Pancreas (tissue), 10 donors: ENCODE results near the gene FGD5. TPM values are rescaled to one million over a fixed set of nuclear protein-coding genes. Genes with fewer than 3 reads are reported as not detected.

ENCODE experiments used
- ATAC-seq, 4 donors: fragments of 200-7000 bp; cut with Tn5 transposase; one replicate each; pipeline versions ENCODE4 v1.8.0 to v1.9.1; 2020; ENCODE audit warnings: mild to moderate bottlenecking in 4 of 4, moderate library complexity in 4 of 4
- DNase-seq, 6 donors: peaks; one replicate each; pipeline ENCODE4 v3.0.0-alpha.2; 2020
- FAIRE-seq: peaks from 2 replicates; lab custom pipeline; 2012; peaks lifted over from hg19 to GRCh38; lab: Jason Lieb, UNC
- H3K27ac ChIP-seq, 4 donors: fragments of 200-600 bp; sonication (generic); 1 replicate in 3 of 4; 2 replicates in 1 of 4; pipeline versions ENCODE4 v1.5.0 to v1.8.0; 2020
- H3K27me3 ChIP-seq, 4 donors: fragments of 200-600 bp; one replicate each; pipeline ENCODE4 v1.8.0; 2021
- H3K36me3 ChIP-seq, 3 donors: fragments of 200-600 bp; sonication (generic) in 1 of 3; one replicate each; pipeline versions ENCODE4 v1.5.0 to v1.8.0; 2020 to 2021
- H3K4me1 ChIP-seq, 3 donors: fragments of 200-600 bp; one replicate each; pipeline ENCODE4 v1.8.0; 2021
- H3K4me3 ChIP-seq, 4 donors: fragments of 200-600 bp; sonication (generic) in 2 of 4; one replicate each; pipeline versions ENCODE4 v1.5.0 to v1.8.0; 2020 to 2021
- H3K9me3 ChIP-seq, 4 donors: fragments of 200-600 bp; one replicate each; pipeline ENCODE4 v1.8.0; 2021
- CTCF ChIP-seq, 4 donors: fragments of 200-600 bp; sonication (generic) in 3 of 4; IDR thresholded peaks; one replicate each; pipeline versions ENCODE4 v1.5.0 to v1.8.0; 2021; ENCODE audit warnings: antibody characterized with exemption in 4 of 4
- WGBS, 2 donors: extraction: QIAGEN DNeasy Blood & Tissue Kit; methylation state at CpG; one replicate each; pipeline ENCODE4 v1.1.7; 2013; 5-methylcytosine and 5-hydroxymethylcytosine counted together
- intact Hi-C, 3 donors: fragments of 100-400 bp; cut with DNase I; formaldehyde crosslinking; loops; one replicate each; pipeline versions ENCODE4 v1.11.1 to v1.14.2; 2022
- polyA plus RNA-seq, 2 donors: library from polyadenylated mRNA; stranded (reverse); fragments of 200-250 nt; gene quantifications; one replicate each; pipeline ENCODE4 v1.2.3, GENCODE V29; 2013
- total RNA-seq, 6 donors: library from RNA; stranded (reverse); fragmentation: NEBNext Ultra II Directional in 4 of 6; extraction: Animal tissue kit (Norgen Biotek cat#: 25700) in 4 of 6; gene quantifications; one replicate each; pipeline versions ENCODE4 v1.2.1 to v1.2.4, GENCODE V29; 2021 to 2023
- donor health status: healthy with polysubstance abuse.
- donor health status: DM: no; HTN: no; CAD: no; lungs with moderate emphysema.
- donor health status: DM: no; HTN: no; CAD: no.
- donor health status: control.
- donor health status: control.
- donor health status: Bipolar disorder and iron deficiency.
- donor health status: DM: yes; HTN: yes; CAD: no.
- donor health status: DM: no; HTN: no; CAD: no.
- donor health status: DM: no; HTN: no; CAD: no.
- donor health status: DM: yes; HTN: yes; CAD: no.

The FGD5 gene
- total and polyA plus RNA-seq, 8 donors, result 2.2 to 7.1 (median 3.3) TPM

DNA sequence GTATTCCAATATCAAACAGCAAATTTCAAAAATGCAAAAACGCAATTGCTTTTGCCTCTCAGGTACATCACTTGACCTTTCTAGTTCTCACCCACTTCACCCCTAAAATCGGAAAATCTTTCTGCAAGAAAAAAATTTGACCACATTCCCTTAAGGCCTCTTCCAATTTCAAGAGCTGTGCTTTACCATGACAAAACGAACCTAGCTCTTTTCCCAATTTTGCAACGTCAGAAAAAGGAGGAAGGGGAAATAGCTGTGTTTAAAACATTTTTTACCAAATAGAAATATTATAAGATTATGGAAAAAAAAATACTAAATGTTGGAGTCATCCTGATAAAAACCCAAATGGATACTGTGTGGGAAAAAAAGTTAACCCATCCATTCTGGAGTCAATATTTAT, 127.5 kb downstream of the FGD5 start:
- Histone ChIP-seq H3K36me3 (peaks cover 0 to 18% (median 3%) of the 10 kb centered on the region in 3 donors), H3K27me3 (no peaks in the 10 kb centered on the region), H3K4me3 (peak overlapping the region; percentile 66 to 91 (median 89)), H3K9me3 (no peaks in the 10 kb centered on the region), H3K4me1 (peaks cover 8 to 22% (median 19%) of the 10 kb centered on the region in 3 donors), H3K27ac (peak overlapping the region in 3 of 4 donors; percentile 93 to 98 (median 98))
- 21 to 26% methylated on average over 4 of the region's 4 CpGs for WGBS, 2 donors
- TF ChIP-seq CTCF (IDR thresholded peaks at IDR 0.05), result no peak
- intact Hi-C loops, result no loop called here
- DNase-seq (no peak), FAIRE-seq (no peak), ATAC-seq (no peak)

- peak overlapping the region; percentile 66 to 91 (median 89) for H3K4me3 ChIP-seq
- intact Hi-C loops, result no loop called here
- WGBS, 2 donors, result 0 to 1% methylated on average over 8 of the region's 8 CpGs
- H3K36me3 ChIP-seq, result peaks cover 0 to 18% (median 3%) of the 10 kb centered on the region in 3 donors
- peak overlapping the region; percentile 92 to 98 (median 96) for H3K27ac ChIP-seq
- H3K9me3 ChIP-seq, result no peaks in the 10 kb centered on the region
- no peak for TF ChIP-seq CTCF (IDR thresholded peaks at IDR 0.05)
- H3K4me1 ChIP-seq, result peaks cover 8 to 22% (median 19%) of the 10 kb centered on the region in 3 donors
- no peak for ATAC-seq
- no peaks in the 10 kb centered on the region for H3K27me3 ChIP-seq
- FAIRE-seq, result no peak
- DNase-seq, result no peak
Observed at GRCh38 chr3:14946739-14947099, 128.0 kb downstream of the FGD5 start.

DNA sequence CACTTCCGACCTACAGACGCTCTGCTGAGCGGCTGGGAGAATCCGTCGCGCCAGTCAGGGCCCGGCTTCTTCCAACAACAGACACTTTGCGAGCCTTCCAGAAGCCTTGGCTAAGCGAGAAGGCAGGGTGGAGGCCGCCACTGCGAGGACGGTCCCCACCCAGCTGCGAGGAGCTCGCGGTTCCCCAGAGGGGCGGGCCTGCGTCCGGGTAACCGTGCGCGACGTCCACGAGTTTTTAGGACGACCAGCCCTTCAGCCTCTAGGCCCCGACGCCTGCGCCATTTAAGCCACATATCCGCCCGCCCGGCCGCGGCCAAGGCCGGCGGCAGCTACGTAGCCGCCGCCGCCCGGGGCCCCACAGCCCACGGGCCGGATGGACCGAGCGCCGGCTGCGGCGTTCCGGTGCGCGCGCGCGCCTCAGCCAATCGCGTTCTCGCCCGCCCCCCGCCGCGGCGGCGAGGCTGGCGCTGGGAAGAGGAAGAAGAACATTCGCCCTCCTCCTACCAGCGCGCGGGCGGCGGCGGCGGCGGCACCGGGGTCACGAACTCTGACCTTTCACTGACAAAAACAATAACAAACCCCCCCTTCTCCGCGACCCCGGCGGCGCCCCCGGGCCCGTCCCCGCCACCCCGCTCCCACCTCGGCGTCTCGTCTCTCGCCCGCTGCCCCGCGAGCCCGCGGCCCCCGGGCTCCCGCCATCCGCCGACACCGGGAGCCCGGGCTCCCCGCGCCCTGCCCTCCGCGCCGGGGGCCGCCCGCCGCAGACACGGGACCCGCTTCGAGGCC, 128.5 kb downstream of the FGD5 start, which contains the start of gene NR2C2:
Gene NR2C2 (plus strand): TSS at position 484 of the 786 bp plus-strand sequence. CDS start 56,332 bp downstream, outside the sequence.
- DNase-seq (peak; percentile 85 to 95 (median 88)), ATAC-seq (peak; percentile 66 to 80 (median 72)), FAIRE-seq (no peak)
- Histone ChIP-seq H3K4me3 (peak within 1 kb of the TSS; percentile 66 to 91 (median 89)), H3K27ac (peak within 1 kb of the TSS; percentile 92 to 98 (median 96)), H3K36me3 (peaks cover 0 to 18% (median 3%) of the 10 kb centered on the region in 3 donors), H3K9me3 (no peaks in the 10 kb centered on the region), H3K27me3 (no peaks in the 10 kb centered on the region), H3K4me1 (peaks cover 8 to 22% (median 19%) of the 10 kb centered on the region in 3 donors)
- 1% methylated on average over 77 to 106 of the region's 108 CpGs for WGBS, 2 donors
- TF ChIP-seq CTCF (IDR thresholded peaks at IDR 0.05), result no peak
- intact Hi-C loops, result no loop called here

- 1% methylated on average over 53 to 79 of the region's 79 CpGs for WGBS, 2 donors
- no peak for FAIRE-seq
- intact Hi-C loops, result no loop called here
Observed at GRCh38 chr3:14947886-14948608, 129.3 kb downstream of the FGD5 start.

More at GRCh38 chr3:14947886-14948608, 129.3 kb downstream of the FGD5 start:
- H3K36me3 ChIP-seq, result peaks cover 0 to 18% (median 3%) of the 10 kb centered on the region in 3 donors
- no peaks in the 10 kb centered on the region for H3K9me3 ChIP-seq
- H3K4me3 ChIP-seq, result peak overlapping the region; percentile 66 to 91 (median 89)
- no peak for TF ChIP-seq CTCF (IDR thresholded peaks at IDR 0.05)
- peaks cover 8 to 22% (median 19%) of the 10 kb centered on the region in 3 donors for H3K4me1 ChIP-seq
- H3K27ac ChIP-seq, result peak overlapping the region; percentile 92 to 98 (median 96)
- peak; percentile 94 to 98 (median 95) for ATAC-seq
- peak; percentile 96 to 99 (median 97) for DNase-seq
- H3K27me3 ChIP-seq, result no peaks in the 10 kb centered on the region
